Gastroesophageal sphincter (tissue), 3 donors: ENCODE results near the gene CDC34.

ENCODE experiments used
- EP300 ChIP-seq: sonication (generic); formaldehyde crosslinking; IDR thresholded peaks from one replicate; pipeline ENCODE4 v1.6.1; 2017; ENCODE audit warnings: antibody characterized with exemption, mild to moderate bottlenecking
- POLR2A ChIP-seq, 2 donors: fragments of 450-650 bp; IDR thresholded peaks; one replicate each; pipeline ENCODE4 v1.6.1; 2017; ENCODE audit warnings: antibody characterized with exemption in 2 of 2, mild to moderate bottlenecking in 2 of 2, moderate library complexity in 1 of 2
- POLR2AphosphoS5 ChIP-seq: sonication (generic); formaldehyde crosslinking; IDR thresholded peaks from one replicate; pipeline ENCODE4 v1.6.1; 2017; ENCODE audit warnings: antibody characterized with exemption
- TF ChIP-seq, protein P1 (sequence below), 4 experiments: fragments of 200-600 bp in 2 of 4; fragments of 450-650 bp in 2 of 4; sonication (generic) in 1 of 4; IDR thresholded peaks; one replicate each; pipeline ENCODE4 v1.5.1; 2017 to 2019; ENCODE audit warnings: antibody characterized with exemption in 4 of 4, mild to moderate bottlenecking in 2 of 4, moderate library complexity in 2 of 4

DNA sequence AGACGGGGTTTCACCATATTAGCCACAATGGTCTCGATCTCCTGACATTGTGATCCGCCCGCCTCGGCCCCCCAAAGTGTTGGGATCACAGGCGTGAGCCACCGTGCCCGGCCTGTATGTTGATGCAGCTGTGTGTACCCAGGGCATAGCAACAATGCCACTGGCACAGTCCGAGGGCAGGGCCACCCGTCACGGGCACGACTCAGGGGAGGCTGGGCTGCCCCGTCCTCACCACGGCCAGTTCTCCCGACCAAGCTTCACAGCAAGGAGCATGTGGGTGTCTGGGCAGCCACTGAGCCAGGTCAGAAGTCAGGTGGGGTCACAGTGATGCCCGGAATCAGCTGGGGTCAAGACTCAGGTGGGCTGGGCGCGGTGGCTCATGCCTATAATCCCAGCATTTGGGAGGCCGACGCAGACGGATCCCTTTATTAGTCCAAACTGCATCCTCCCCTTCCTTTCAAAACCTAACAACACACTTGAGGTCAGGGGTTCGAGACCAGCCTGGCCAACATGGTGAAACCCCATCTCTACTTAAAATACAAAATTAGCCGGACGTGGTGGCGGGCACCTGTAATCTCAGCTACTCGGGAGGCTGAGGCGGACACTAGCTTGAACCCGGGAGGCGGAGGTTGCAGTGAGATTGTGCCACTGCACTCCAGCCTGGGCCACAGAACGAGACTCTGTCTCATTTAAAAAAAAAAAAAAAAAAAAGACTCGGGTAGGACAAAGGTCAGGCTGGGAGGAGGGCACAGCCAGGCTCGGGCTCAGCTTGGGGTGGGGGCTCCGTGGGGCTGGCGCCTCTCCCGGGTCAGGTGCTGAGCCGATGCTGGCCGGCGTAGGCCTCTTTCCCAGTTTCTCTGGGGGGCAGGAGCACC is 1.2 kb upstream of the CDC34 start:
- TF ChIP-seq POLR2A (IDR thresholded peaks at IDR 0.05), result no peak
- TF ChIP-seq POLR2AphosphoS5, result no peak
- TF ChIP-seq, protein P1, sequence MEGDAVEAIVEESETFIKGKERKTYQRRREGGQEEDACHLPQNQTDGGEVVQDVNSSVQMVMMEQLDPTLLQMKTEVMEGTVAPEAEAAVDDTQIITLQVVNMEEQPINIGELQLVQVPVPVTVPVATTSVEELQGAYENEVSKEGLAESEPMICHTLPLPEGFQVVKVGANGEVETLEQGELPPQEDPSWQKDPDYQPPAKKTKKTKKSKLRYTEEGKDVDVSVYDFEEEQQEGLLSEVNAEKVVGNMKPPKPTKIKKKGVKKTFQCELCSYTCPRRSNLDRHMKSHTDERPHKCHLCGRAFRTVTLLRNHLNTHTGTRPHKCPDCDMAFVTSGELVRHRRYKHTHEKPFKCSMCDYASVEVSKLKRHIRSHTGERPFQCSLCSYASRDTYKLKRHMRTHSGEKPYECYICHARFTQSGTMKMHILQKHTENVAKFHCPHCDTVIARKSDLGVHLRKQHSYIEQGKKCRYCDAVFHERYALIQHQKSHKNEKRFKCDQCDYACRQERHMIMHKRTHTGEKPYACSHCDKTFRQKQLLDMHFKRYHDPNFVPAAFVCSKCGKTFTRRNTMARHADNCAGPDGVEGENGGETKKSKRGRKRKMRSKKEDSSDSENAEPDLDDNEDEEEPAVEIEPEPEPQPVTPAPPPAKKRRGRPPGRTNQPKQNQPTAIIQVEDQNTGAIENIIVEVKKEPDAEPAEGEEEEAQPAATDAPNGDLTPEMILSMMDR (IDR thresholded peaks at IDR 0.05), result no peak
- no peak for TF ChIP-seq EP300
